ENCODE measurements around the gene AHDC1.

Gene AHDC1

GRCh38 chr1:27609618-27610240, 5.8 kb upstream of the AHDC1 start:
- no peaks in the 10 kb centered on the region for H3K9me3 ChIP-seq (replicated peaks; ENCODE audit: low read length)
- no peaks in the 10 kb centered on the region for H3K36me3 ChIP-seq (ENCODE audit: insufficient read depth, low read length)
- H3K9ac ChIP-seq (ENCODE audit: low read depth, low read length), result no peak overlapping the region
- H3K4me3 ChIP-seq (ENCODE audit: low read length), result no peak overlapping the region
- no peak overlapping the region for H3K4me2 ChIP-seq (ENCODE audit: low read length)
- peaks cover 6% of the 10 kb centered on the region for H3K4me1 ChIP-seq (ENCODE audit: control insufficient read depth, insufficient read depth, low read length)
- H3K27me3 ChIP-seq (ENCODE audit: control insufficient read depth, insufficient read depth, low read length), result peaks cover 29% of the 10 kb centered on the region

GRCh38 chr1:27609210-27609555, 5.2 kb upstream of the AHDC1 start:
- peaks cover 27% of the 10 kb centered on the region for H3K27me3 ChIP-seq (ENCODE audit: control insufficient read depth, insufficient read depth, low read length)

GRCh38 chr1:27607239-27607804, 3.4 kb upstream of the AHDC1 start:
- H3K4me2 ChIP-seq (ENCODE audit: low read length), result no peak overlapping the region
- H3K27me3 ChIP-seq (ENCODE audit: control insufficient read depth, insufficient read depth, low read length), result peaks cover 21% of the 10 kb centered on the region
- H3K9ac ChIP-seq (ENCODE audit: low read depth, low read length), result no peak overlapping the region

More at GRCh38 chr1:27609210-27609555, 5.2 kb upstream of the AHDC1 start:
- no peak overlapping the region for H3K4me2 ChIP-seq (ENCODE audit: low read length)
- no peaks in the 10 kb centered on the region for H3K36me3 ChIP-seq (ENCODE audit: insufficient read depth, low read length)
- no peak overlapping the region for H3K4me3 ChIP-seq (ENCODE audit: low read length)
- H3K4me1 ChIP-seq (ENCODE audit: control insufficient read depth, insufficient read depth, low read length), result peaks cover 6% of the 10 kb centered on the region
- H3K9ac ChIP-seq (ENCODE audit: low read depth, low read length), result no peak overlapping the region
- H3K9me3 ChIP-seq (replicated peaks; ENCODE audit: low read length), result no peaks in the 10 kb centered on the region

DNA sequence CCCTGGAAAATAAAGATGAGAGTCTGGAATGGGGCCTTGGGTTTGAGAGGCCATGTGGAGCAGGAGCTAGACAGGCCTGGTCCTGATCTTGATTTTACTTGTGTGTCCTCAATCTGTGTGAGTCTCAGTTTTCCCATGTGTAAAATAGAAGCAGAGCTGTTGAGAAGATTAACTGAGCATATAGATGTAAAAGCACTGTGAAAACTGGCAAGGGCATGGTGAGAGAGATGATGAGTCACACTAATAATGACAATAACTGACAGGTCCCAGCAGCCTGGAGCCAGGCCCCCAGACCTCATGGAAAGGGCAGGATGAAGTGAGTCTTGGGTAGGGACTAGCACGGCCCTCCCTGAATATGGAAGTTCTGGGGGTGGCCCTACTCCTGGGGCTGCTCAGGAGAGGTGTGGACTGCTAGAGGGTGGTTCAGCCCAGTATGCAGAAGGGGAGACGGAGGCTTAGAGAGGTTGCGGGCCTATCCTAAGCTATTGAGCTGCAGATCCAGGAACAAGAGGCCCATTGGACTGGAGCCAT, 2.8 kb upstream of the AHDC1 start:
- H3K9me3 ChIP-seq (replicated peaks; ENCODE audit: low read length), result no peaks in the 10 kb centered on the region
- peaks cover 7% of the 10 kb centered on the region for H3K4me1 ChIP-seq (ENCODE audit: control insufficient read depth, insufficient read depth, low read length)
- H3K9ac ChIP-seq (ENCODE audit: low read depth, low read length), result no peak overlapping the region
- no peak overlapping the region for H3K4me2 ChIP-seq (ENCODE audit: low read length)
- H3K27me3 ChIP-seq (ENCODE audit: control insufficient read depth, insufficient read depth, low read length), result peaks cover 19% of the 10 kb centered on the region
- no peak overlapping the region for H3K4me3 ChIP-seq (ENCODE audit: low read length)
- H3K36me3 ChIP-seq (ENCODE audit: insufficient read depth, low read length), result no peaks in the 10 kb centered on the region

More at GRCh38 chr1:27607239-27607804, 3.4 kb upstream of the AHDC1 start:
- H3K36me3 ChIP-seq (ENCODE audit: insufficient read depth, low read length), result no peaks in the 10 kb centered on the region
- no peak overlapping the region for H3K4me3 ChIP-seq (ENCODE audit: low read length)
- H3K4me1 ChIP-seq (ENCODE audit: control insufficient read depth, insufficient read depth, low read length), result peaks cover 6% of the 10 kb centered on the region
- no peaks in the 10 kb centered on the region for H3K9me3 ChIP-seq (replicated peaks; ENCODE audit: low read length)

DNA sequence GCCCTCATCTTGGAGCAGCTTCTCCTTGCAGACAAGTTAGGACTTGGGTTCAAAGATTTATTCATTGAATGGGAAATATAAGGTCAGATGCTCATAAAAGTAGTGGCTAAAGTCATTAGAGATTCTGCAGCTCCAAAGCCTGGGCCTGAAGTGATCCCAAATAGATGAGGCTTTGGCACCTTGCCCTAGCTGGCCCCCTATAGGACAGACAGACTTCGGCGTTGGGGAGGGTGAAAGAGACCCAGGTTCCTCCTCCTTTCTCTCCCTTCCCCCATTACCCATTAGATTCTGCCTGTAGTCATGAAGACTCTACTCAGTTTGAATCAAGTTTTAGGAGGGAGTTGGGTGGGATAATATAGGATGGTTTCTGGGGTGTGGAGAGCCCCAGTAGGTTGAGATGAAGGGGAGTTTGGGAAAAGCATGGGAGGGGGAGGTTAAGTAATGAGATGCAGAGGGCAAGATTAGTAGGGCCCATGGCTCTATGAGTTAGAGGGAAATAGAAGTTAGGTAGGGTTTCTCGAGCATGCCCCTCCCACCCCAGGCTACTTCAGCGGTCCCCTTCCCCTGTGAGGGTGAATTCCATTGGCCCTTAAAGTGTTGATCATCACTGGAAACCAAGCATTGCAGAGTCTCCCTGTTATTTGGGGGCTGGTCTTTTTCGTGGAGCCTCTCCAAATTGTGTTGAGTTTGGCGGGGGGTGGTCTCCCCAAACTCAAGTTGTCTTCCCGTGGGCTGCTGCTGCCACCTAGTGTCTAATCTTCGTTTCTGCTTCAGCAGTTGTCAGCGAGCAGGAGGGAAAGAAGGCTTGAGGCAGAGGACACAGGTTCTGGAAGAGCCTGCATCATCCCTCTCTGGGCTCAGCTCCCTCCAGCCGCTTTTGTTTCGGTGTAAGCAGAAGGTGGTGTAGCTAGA, 2.1 kb upstream of the AHDC1 start:
- no peak overlapping the region for H3K4me3 ChIP-seq (ENCODE audit: low read length)
- H3K4me2 ChIP-seq (ENCODE audit: low read length), result peak overlapping the region; percentile 8
- H3K9ac ChIP-seq (ENCODE audit: low read depth, low read length), result no peak overlapping the region
- no peaks in the 10 kb centered on the region for H3K9me3 ChIP-seq (replicated peaks; ENCODE audit: low read length)
- H3K36me3 ChIP-seq (ENCODE audit: insufficient read depth, low read length), result no peaks in the 10 kb centered on the region
- peaks cover 15% of the 10 kb centered on the region for H3K27me3 ChIP-seq (ENCODE audit: control insufficient read depth, insufficient read depth, low read length)
- H3K4me1 ChIP-seq (ENCODE audit: control insufficient read depth, insufficient read depth, low read length), result peaks cover 15% of the 10 kb centered on the region

GRCh38 chr1:27605300-27605766, 1.4 kb upstream of the AHDC1 start:
- Histone ChIP-seq H3K4me1 (ENCODE audit: control insufficient read depth, insufficient read depth, low read length) (peaks cover 22% of the 10 kb centered on the region), H3K36me3 (ENCODE audit: insufficient read depth, low read length) (no peaks in the 10 kb centered on the region), H3K27me3 (ENCODE audit: control insufficient read depth, insufficient read depth, low read length) (peaks cover 9% of the 10 kb centered on the region), H3K9me3 (replicated peaks; ENCODE audit: low read length) (no peaks in the 10 kb centered on the region), H3K4me3 (ENCODE audit: low read length) (no peak overlapping the region), H3K4me2 (ENCODE audit: low read length) (no peak overlapping the region), H3K9ac (ENCODE audit: low read depth, low read length) (no peak overlapping the region)

DNA sequence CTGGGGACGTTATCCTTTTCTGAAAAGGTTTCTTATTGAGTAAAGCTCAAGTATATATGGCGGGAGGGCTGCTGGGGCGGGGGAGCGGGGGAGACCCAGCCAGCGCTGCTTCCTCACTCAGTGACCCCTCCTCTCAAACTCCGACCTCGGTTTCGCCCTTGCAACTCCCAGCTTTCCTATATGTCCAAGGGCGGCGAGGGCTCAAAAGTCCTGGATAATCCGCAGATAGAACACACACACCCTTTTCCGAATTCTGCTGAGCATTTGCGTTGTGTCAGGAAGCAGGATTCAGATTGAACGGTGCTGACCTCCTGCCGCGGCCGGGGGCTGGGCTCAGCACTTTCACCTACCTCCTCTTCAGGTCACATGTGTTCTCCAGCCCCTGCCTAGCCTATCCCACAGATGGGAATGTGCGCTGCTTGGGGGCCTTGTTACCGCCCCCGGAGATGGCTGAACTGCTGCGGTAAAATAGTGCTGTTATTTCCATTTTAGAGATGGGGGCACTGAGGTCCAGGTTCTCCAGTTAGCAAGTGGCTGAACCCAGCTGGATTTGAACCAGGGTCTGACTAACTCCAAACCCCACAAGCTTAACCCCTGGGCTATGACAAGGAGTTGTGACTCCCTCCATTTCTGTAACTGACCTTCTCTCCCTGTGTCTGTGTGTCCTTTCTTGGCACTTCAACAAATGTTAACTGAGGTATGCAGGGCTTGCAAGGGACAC, 795 bp upstream of the AHDC1 start:
- Histone ChIP-seq H3K4me2 (ENCODE audit: low read length) (peak overlapping the region; percentile 99), H3K27me3 (ENCODE audit: control insufficient read depth, insufficient read depth, low read length) (peaks cover 4% of the 10 kb centered on the region), H3K9me3 (replicated peaks; ENCODE audit: low read length) (no peaks in the 10 kb centered on the region), H3K4me1 (ENCODE audit: control insufficient read depth, insufficient read depth, low read length) (peaks cover 28% of the 10 kb centered on the region), H3K9ac (ENCODE audit: low read depth, low read length) (no peak overlapping the region), H3K36me3 (ENCODE audit: insufficient read depth, low read length) (no peaks in the 10 kb centered on the region), H3K4me3 (ENCODE audit: low read length) (peak overlapping the region; percentile 79)

GRCh38 chr1:27603309-27603680, 649 bp downstream of the AHDC1 start:
- Histone ChIP-seq H3K4me1 (ENCODE audit: control insufficient read depth, insufficient read depth, low read length) (peaks cover 42% of the 10 kb centered on the region), H3K36me3 (ENCODE audit: insufficient read depth, low read length) (no peaks in the 10 kb centered on the region), H3K9ac (ENCODE audit: low read depth, low read length) (peak overlapping the region; percentile 86), H3K4me3 (ENCODE audit: low read length) (peak overlapping the region; percentile 79), H3K9me3 (replicated peaks; ENCODE audit: low read length) (no peaks in the 10 kb centered on the region), H3K4me2 (ENCODE audit: low read length) (peak overlapping the region; percentile 99), H3K27me3 (ENCODE audit: control insufficient read depth, insufficient read depth, low read length) (no peaks in the 10 kb centered on the region)

- Histone ChIP-seq H3K36me3 (ENCODE audit: insufficient read depth, low read length) (no peaks in the 10 kb centered on the region), H3K9me3 (replicated peaks; ENCODE audit: low read length) (no peaks in the 10 kb centered on the region), H3K4me3 (ENCODE audit: low read length) (peak overlapping the region; percentile 79), H3K9ac (ENCODE audit: low read depth, low read length) (peak overlapping the region; percentile 86), H3K27me3 (ENCODE audit: control insufficient read depth, insufficient read depth, low read length) (no peaks in the 10 kb centered on the region), H3K4me2 (ENCODE audit: low read length) (peak overlapping the region; percentile 99), H3K4me1 (ENCODE audit: control insufficient read depth, insufficient read depth, low read length) (peaks cover 48% of the 10 kb centered on the region)
These were observed 1.3 kb downstream of the AHDC1 start for GRCh38 chr1:27602462-27603308.

DNA sequence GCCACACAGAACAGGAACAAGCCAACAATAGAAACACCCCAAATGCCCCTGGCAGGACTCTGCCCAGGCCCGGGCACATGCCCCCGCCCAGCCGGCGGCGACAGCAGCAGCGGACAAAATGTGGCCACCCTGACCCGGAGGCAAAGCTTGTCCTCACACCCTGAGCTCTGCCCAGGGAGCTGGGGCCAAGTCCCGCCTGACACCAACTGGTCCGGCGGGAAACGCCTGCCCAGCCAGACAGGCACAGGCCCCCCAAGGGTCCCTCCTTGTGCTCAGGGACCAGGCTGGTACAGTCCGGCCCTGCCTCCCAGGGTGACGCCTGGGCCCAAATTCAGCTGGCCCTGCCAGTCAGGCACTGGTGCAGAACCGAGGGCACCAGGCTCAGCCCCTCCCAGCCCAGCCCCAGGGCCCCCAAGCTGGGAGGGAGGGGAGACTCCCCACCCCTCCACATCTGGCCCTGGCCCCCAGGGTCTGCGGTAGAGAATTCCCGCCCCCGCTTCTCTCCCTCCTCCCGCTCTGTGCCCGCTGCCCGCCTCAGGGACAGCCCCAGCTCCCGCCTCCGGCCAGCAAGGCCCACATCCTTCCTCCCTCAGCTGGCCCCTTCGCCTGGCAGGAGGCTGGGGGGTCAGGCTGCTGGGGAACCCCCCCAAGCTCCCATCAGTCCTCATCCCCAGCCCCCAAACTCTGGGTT, 2.0 kb downstream of the AHDC1 start:
- no peaks in the 10 kb centered on the region for H3K9me3 ChIP-seq (replicated peaks; ENCODE audit: low read length)
- peaks cover 55% of the 10 kb centered on the region for H3K4me1 ChIP-seq (ENCODE audit: control insufficient read depth, insufficient read depth, low read length)
- H3K4me3 ChIP-seq (ENCODE audit: low read length), result peak overlapping the region; percentile 79
- no peaks in the 10 kb centered on the region for H3K36me3 ChIP-seq (ENCODE audit: insufficient read depth, low read length)
- H3K4me2 ChIP-seq (ENCODE audit: low read length), result peak overlapping the region; percentile 99
- H3K9ac ChIP-seq (ENCODE audit: low read depth, low read length), result peak overlapping the region; percentile 82
- H3K27me3 ChIP-seq (ENCODE audit: control insufficient read depth, insufficient read depth, low read length), result no peaks in the 10 kb centered on the region
